Renal pelvis (tissue), 4 donors: ENCODE data around the gene RASL10A. TPM values are rescaled to one million over a fixed set of nuclear protein-coding genes. Genes with fewer than 3 reads are reported as not detected.

ENCODE experiments used
- DNase-seq: peaks from one replicate; pipeline ENCODE4 v3.0.0-alpha.2; 2013
- polyA plus RNA-seq, 3 donors: library from polyadenylated mRNA; unstranded; fragments of 120-200 nt; gene quantifications; one replicate each; pipeline ENCODE4 v1.2.1, GENCODE V29; 2013; ENCODE audit not compliant: insufficient read length in 3 of 3

RASL10A gene
- polyA plus RNA-seq, 3 donors, result 0.28 to 0.58 TPM; not detected in 1

GRCh38 chr22:29323641-29324040 is 8.1 kb upstream of the RASL10A start:
- no peak for DNase-seq

- DNase-seq, result no peak
These were observed 5.0 kb upstream of the RASL10A start for GRCh38 chr22:29320546-29320945.

GRCh38 chr22:29319072-29319471 is 3.6 kb upstream of the RASL10A start:
- DNase-seq, result no peak

GRCh38 chr22:29317827-29318454 is 2.4 kb upstream of the RASL10A start:
- DNase-seq, result no peak

GRCh38 chr22:29316141-29316828 is 788 bp upstream of the RASL10A start:
- no peak for DNase-seq

- no peak for DNase-seq
These were observed 786 bp downstream of the RASL10A start for GRCh38 chr22:29314537-29315285.

- DNase-seq, result no peak
These were observed 1.7 kb downstream of the RASL10A start for GRCh38 chr22:29313576-29314466.

GRCh38 chr22:29313126-29313575 is 2.3 kb downstream of the RASL10A start:
- DNase-seq, result peak; percentile 51

GRCh38 chr22:29312218-29313125 is 3.0 kb downstream of the RASL10A start:
- no peak for DNase-seq

GRCh38 chr22:29311464-29312217 is 3.9 kb downstream of the RASL10A start:
- DNase-seq, result no peak

GRCh38 chr22:29310863-29311339 is 4.6 kb downstream of the RASL10A start:
- peak; percentile 91 for DNase-seq

GRCh38 chr22:29310065-29310862 is 5.2 kb downstream of the RASL10A start:
- no peak for DNase-seq

- no peak for DNase-seq
These were observed 6.0 kb downstream of the RASL10A start for GRCh38 chr22:29309332-29310064.

GRCh38 chr22:29308791-29309262 is 6.7 kb downstream of the RASL10A start:
- no peak for DNase-seq

GRCh38 chr22:29308148-29308790 is 7.2 kb downstream of the RASL10A start:
- no peak for DNase-seq

- DNase-seq, result no peak
These were observed 7.8 kb downstream of the RASL10A start for GRCh38 chr22:29307596-29308147.
